Measurements from ENCODE around the gene MGA. TPM values are rescaled to one million over a fixed set of nuclear protein-coding genes. Genes with fewer than 3 reads are reported as not detected.

Gene MGA
- total RNA-seq, 4 donors from 2014 or later: 29.7 to 53.8 (median 31.7) TPM

DNA sequence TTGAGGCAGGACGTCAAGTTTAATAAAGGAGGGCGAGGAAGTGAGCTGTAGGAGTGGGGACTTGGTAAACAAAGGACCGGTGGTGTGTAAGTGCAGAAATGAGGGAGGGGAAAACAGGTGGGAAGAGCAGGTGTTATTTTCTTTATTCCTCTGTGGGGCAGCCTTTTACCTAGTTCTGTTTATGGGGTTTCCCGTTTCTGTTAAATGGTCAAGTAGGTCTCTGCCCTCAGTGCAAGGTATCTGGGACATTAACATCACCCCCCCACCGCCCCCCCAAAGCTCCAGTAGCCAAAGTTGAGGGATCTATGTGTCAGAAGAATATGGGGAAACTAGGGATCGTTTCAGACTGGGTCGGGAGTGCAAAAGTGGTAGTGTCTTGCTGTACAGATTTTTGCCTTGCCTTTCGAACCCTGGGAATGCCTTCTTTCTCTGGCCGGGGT, 893 bp downstream of the MGA start:
- Histone ChIP-seq H3K36me3 (no peaks in the 10 kb centered on the region), H3K27me3 (no peaks in the 10 kb centered on the region), H3K4me3 (peak overlapping the region; percentile 39 to 67 (median 60)), H3K9me3 (no peaks in the 10 kb centered on the region), H3K4me1 (peaks cover 0 to 37% (median 18%) of the 10 kb centered on the region in 4 donors), H3K27ac (peak overlapping the region; percentile 6 to 89 (median 86))
- TF ChIP-seq CTCF (IDR thresholded peaks at IDR 0.05): no peak
- TF ChIP-seq EP300 (IDR thresholded peaks at IDR 0.05): no peak
- no peak for TF ChIP-seq POLR2A (IDR thresholded peaks at IDR 0.05)
- DNase-seq (ENCODE audit: low spot score in 2 of 2): no peak
- WGBS, 2 donors: 2 to 3% methylated on average over 9 of the region's 9 CpGs

DNA sequence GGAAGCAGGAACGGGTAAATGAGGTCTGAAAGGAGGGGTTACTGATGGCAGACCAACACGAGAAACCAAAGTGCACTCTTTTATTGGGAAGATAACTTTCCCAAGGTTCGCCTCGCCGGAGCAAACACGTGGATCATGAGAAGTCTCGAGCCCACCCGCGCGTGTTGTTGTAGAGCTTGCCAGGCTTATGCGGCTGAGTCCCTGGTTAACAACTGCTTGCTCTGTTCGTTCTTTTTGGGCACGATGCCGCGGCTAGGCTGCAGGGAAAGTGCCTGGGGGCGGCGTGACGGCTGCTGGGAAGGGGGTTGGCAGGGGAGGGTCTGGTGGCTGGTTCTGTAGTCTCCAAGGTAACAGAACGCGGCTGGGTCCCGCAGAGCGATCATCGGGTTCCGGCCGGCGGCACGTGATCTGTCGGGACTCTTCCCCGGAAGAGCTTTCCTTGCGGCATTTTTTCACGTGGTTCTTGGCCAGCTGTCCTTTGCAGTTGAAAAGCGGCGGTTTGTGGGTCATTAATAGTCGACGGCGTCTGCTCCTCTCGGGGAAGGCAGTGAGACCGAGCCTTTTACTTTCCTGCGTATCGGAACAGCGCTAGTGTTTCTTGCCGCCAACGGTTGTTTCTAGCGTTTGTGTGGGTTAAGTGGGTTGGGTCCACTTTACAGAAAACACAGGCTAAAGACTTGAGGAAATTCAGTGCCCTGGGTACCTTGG, 1.5 kb downstream of the MGA start:
- WGBS, 2 donors: 1% methylated on average over 38 of the region's 44 CpGs
- no peak for TF ChIP-seq CTCF (IDR thresholded peaks at IDR 0.05)
- TF ChIP-seq POLR2A (IDR thresholded peaks at IDR 0.05): peak in 1 of 2 donors; percentile 9
- peak; percentile 40 to 75 for TF ChIP-seq EP300 (IDR thresholded peaks at IDR 0.05)
- Histone ChIP-seq H3K36me3 (no peaks in the 10 kb centered on the region), H3K9me3 (no peaks in the 10 kb centered on the region), H3K27me3 (no peaks in the 10 kb centered on the region), H3K4me3 (peak overlapping the region; percentile 39 to 67 (median 60)), H3K4me1 (peaks cover 0 to 37% (median 18%) of the 10 kb centered on the region in 4 donors), H3K27ac (peak overlapping the region; percentile 2 to 89 (median 86))
- DNase-seq (ENCODE audit: low spot score in 2 of 2): peak; percentile 32 to 61

DNA sequence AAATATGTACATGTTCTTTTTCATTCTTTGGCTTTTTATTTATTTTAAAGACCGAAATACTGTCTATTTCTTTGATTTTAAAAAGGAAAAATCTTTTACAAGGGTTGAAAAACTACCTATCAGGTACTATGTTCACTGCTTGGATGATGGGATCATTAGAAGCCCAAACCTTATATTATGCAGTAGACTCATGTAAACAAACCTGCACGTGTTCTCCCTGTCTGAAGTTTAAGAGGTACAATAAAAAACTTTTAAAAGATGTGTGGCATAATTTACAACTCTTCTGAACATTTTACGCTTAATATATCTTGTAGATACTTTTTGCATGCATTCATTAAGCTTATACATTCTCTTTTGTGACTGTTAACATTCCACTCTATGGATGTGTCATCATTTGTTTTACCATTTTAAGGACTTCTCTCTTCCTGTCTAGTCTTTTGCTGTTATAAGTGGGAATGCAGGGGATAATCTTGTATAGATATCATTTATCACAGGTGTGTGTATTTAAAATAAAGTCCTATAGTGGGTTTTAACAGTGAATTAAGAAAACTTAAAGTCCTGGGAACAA, 6.2 kb downstream of the MGA start:
- peaks cover 0 to 25% (median 5%) of the 10 kb centered on the region in 4 donors for H3K4me1 ChIP-seq
- no peak for TF ChIP-seq CTCF (IDR thresholded peaks at IDR 0.05)
- no peak for TF ChIP-seq EP300 (IDR thresholded peaks at IDR 0.05)
- no peak for TF ChIP-seq POLR2A (IDR thresholded peaks at IDR 0.05)
- no peak overlapping the region for H3K27ac ChIP-seq
- H3K36me3 ChIP-seq: peaks cover 0 to 15% (median 0%) of the 10 kb centered on the region in 3 donors
- H3K27me3 ChIP-seq: no peaks in the 10 kb centered on the region
- WGBS, 2 donors: 86% methylated on average over 3 of the region's 3 CpGs
- no peaks in the 10 kb centered on the region for H3K9me3 ChIP-seq
- no peak for DNase-seq (ENCODE audit: low spot score in 2 of 2)
- no peak overlapping the region for H3K4me3 ChIP-seq

DNA sequence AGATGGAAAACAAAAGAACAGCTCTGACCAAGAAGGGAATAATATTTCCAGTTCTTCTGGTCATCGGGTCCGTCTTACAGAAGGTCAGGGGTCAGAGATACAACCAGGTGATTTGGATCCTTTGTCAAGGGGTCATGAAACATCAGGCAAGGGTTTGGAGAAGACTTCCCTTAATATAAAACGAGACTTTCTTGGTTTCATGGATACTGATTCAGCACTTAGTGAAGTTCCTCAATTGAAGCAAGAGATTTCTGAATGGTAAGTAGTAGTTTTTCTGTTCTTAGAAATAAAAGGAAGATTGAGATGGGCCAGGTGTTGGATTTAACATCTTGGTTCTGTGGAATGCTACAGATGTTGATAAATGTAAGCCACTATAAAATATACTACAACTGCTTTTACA, 9.5 kb downstream of the MGA start:
- no peak for DNase-seq (ENCODE audit: low spot score in 2 of 2)
- Histone ChIP-seq H3K36me3 (peaks cover 0 to 15% (median 0%) of the 10 kb centered on the region in 3 donors), H3K4me3 (no peak overlapping the region), H3K4me1 (peaks cover 0 to 21% (median 0%) of the 10 kb centered on the region in 4 donors), H3K27me3 (no peaks in the 10 kb centered on the region), H3K9me3 (no peaks in the 10 kb centered on the region), H3K27ac (no peak overlapping the region)
- no peak for TF ChIP-seq POLR2A (IDR thresholded peaks at IDR 0.05)
- no peak for TF ChIP-seq CTCF (IDR thresholded peaks at IDR 0.05)
- no peak for TF ChIP-seq EP300 (IDR thresholded peaks at IDR 0.05)
- 69 to 73% methylated on average over 3 of the region's 3 CpGs for WGBS, 2 donors

Measured in tibial nerve (tissue), 4 donors.